ENCODE results near the gene NOS2. TPM values are rescaled to one million over a fixed set of nuclear protein-coding genes. Genes with fewer than 3 reads are reported as not detected.

The NOS2 gene
- total and polyA plus RNA-seq, 2 donors: 0.21 to 0.33 TPM

GRCh38 chr17:27782791-27783206, 17.5 kb downstream of the NOS2 start:
- Histone ChIP-seq H3K27ac (ENCODE audit: low read depth in 1 of 2, low read length in 1 of 2) (no peak overlapping the region), H3K4me1 (ENCODE audit: control insufficient read depth in 2 of 2, insufficient read depth in 2 of 2, low read length in 2 of 2) (no peaks in the 10 kb centered on the region), H3K36me3 (ENCODE audit: control insufficient read depth in 2 of 2, insufficient read depth in 2 of 2, low read length in 1 of 2) (no peaks in the 10 kb centered on the region), H3K4me3 (ENCODE audit: low read length in 2 of 2) (no peak overlapping the region), H3K9me3 (ENCODE audit: control insufficient read depth in 2 of 2, insufficient read depth in 1 of 2, low read length in 1 of 2) (no peaks in the 10 kb centered on the region), H3K27me3 (ENCODE audit: control insufficient read depth in 2 of 2, insufficient read depth in 1 of 2, low read length in 1 of 2) (no peaks in the 10 kb centered on the region)
- DNase-seq (ENCODE audit: low read depth in 6 of 9, low spot score in 9 of 9): no peak
- 69% methylated on average over 7 of the region's 7 CpGs for WGBS

- Histone ChIP-seq H3K27me3 (ENCODE audit: control insufficient read depth in 2 of 2, insufficient read depth in 1 of 2, low read length in 1 of 2) (no peaks in the 10 kb centered on the region), H3K4me1 (ENCODE audit: control insufficient read depth in 2 of 2, insufficient read depth in 2 of 2, low read length in 2 of 2) (no peaks in the 10 kb centered on the region), H3K36me3 (ENCODE audit: control insufficient read depth in 2 of 2, insufficient read depth in 2 of 2, low read length in 1 of 2) (no peaks in the 10 kb centered on the region), H3K9me3 (ENCODE audit: control insufficient read depth in 2 of 2, insufficient read depth in 1 of 2, low read length in 1 of 2) (no peaks in the 10 kb centered on the region), H3K27ac (ENCODE audit: low read depth in 1 of 2, low read length in 1 of 2) (no peak overlapping the region), H3K4me3 (ENCODE audit: low read length in 2 of 2) (no peak overlapping the region)
- DNase-seq (ENCODE audit: low read depth in 6 of 9, low spot score in 9 of 9): no peak
- 96% methylated on average over 20 of the region's 20 CpGs for WGBS
Observed at GRCh38 chr17:27780828-27781404, 19.4 kb downstream of the NOS2 start.

GRCh38 chr17:27780092-27780827, 20.1 kb downstream of the NOS2 start:
- Histone ChIP-seq H3K4me1 (ENCODE audit: control insufficient read depth in 2 of 2, insufficient read depth in 2 of 2, low read length in 2 of 2) (no peaks in the 10 kb centered on the region), H3K4me3 (ENCODE audit: low read length in 2 of 2) (no peak overlapping the region), H3K27me3 (ENCODE audit: control insufficient read depth in 2 of 2, insufficient read depth in 1 of 2, low read length in 1 of 2) (no peaks in the 10 kb centered on the region), H3K27ac (ENCODE audit: low read depth in 1 of 2, low read length in 1 of 2) (no peak overlapping the region), H3K9me3 (ENCODE audit: control insufficient read depth in 2 of 2, insufficient read depth in 1 of 2, low read length in 1 of 2) (no peaks in the 10 kb centered on the region), H3K36me3 (ENCODE audit: control insufficient read depth in 2 of 2, insufficient read depth in 2 of 2, low read length in 1 of 2) (no peaks in the 10 kb centered on the region)
- DNase-seq (ENCODE audit: low read depth in 6 of 9, low spot score in 9 of 9): no peak
- 93% methylated on average over 8 of the region's 8 CpGs for WGBS

- H3K36me3 ChIP-seq (ENCODE audit: control insufficient read depth in 2 of 2, insufficient read depth in 2 of 2, low read length in 1 of 2): no peaks in the 10 kb centered on the region
- no peak overlapping the region for H3K4me3 ChIP-seq (ENCODE audit: low read length in 2 of 2)
- 93% methylated on average over 4 of the region's 4 CpGs for WGBS
- no peak for DNase-seq (ENCODE audit: low read depth in 6 of 9, low spot score in 9 of 9)
- H3K27me3 ChIP-seq (ENCODE audit: control insufficient read depth in 2 of 2, insufficient read depth in 1 of 2, low read length in 1 of 2): no peaks in the 10 kb centered on the region
- H3K27ac ChIP-seq (ENCODE audit: low read depth in 1 of 2, low read length in 1 of 2): no peak overlapping the region
- H3K4me1 ChIP-seq (ENCODE audit: control insufficient read depth in 2 of 2, insufficient read depth in 2 of 2, low read length in 2 of 2): no peaks in the 10 kb centered on the region
- no peaks in the 10 kb centered on the region for H3K9me3 ChIP-seq (ENCODE audit: control insufficient read depth in 2 of 2, insufficient read depth in 1 of 2, low read length in 1 of 2)
Observed at GRCh38 chr17:27778183-27778582, 22.1 kb downstream of the NOS2 start.

GRCh38 chr17:27776882-27777624, 23.3 kb downstream of the NOS2 start:
- no peak for DNase-seq (ENCODE audit: low read depth in 6 of 9, low spot score in 9 of 9)
- Histone ChIP-seq H3K9me3 (ENCODE audit: control insufficient read depth in 2 of 2, insufficient read depth in 1 of 2, low read length in 1 of 2) (no peaks in the 10 kb centered on the region), H3K36me3 (ENCODE audit: control insufficient read depth in 2 of 2, insufficient read depth in 2 of 2, low read length in 1 of 2) (no peaks in the 10 kb centered on the region), H3K4me1 (ENCODE audit: control insufficient read depth in 2 of 2, insufficient read depth in 2 of 2, low read length in 2 of 2) (no peaks in the 10 kb centered on the region), H3K27me3 (ENCODE audit: control insufficient read depth in 2 of 2, insufficient read depth in 1 of 2, low read length in 1 of 2) (no peaks in the 10 kb centered on the region), H3K27ac (ENCODE audit: low read depth in 1 of 2, low read length in 1 of 2) (no peak overlapping the region), H3K4me3 (ENCODE audit: low read length in 2 of 2) (no peak overlapping the region)
- WGBS: 89% methylated on average over 11 of the region's 11 CpGs

- H3K4me1 ChIP-seq (ENCODE audit: control insufficient read depth in 2 of 2, insufficient read depth in 2 of 2, low read length in 2 of 2): no peaks in the 10 kb centered on the region
- H3K4me3 ChIP-seq (ENCODE audit: low read length in 2 of 2): no peak overlapping the region
- no peaks in the 10 kb centered on the region for H3K9me3 ChIP-seq (ENCODE audit: control insufficient read depth in 2 of 2, insufficient read depth in 1 of 2, low read length in 1 of 2)
- H3K27me3 ChIP-seq (ENCODE audit: control insufficient read depth in 2 of 2, insufficient read depth in 1 of 2, low read length in 1 of 2): no peaks in the 10 kb centered on the region
- no peak for DNase-seq (ENCODE audit: low read depth in 6 of 9, low spot score in 9 of 9)
- WGBS: 92% methylated on average over 9 of the region's 9 CpGs
- no peaks in the 10 kb centered on the region for H3K36me3 ChIP-seq (ENCODE audit: control insufficient read depth in 2 of 2, insufficient read depth in 2 of 2, low read length in 1 of 2)
- H3K27ac ChIP-seq (ENCODE audit: low read depth in 1 of 2, low read length in 1 of 2): no peak overlapping the region
Observed at GRCh38 chr17:27771586-27771985, 28.7 kb downstream of the NOS2 start.

GRCh38 chr17:27770877-27771276, 29.5 kb downstream of the NOS2 start:
- no peak for DNase-seq (ENCODE audit: low read depth in 6 of 9, low spot score in 9 of 9)
- H3K36me3 ChIP-seq (ENCODE audit: control insufficient read depth in 2 of 2, insufficient read depth in 2 of 2, low read length in 1 of 2): no peaks in the 10 kb centered on the region
- no peak overlapping the region for H3K27ac ChIP-seq (ENCODE audit: low read depth in 1 of 2, low read length in 1 of 2)
- H3K4me3 ChIP-seq (ENCODE audit: low read length in 2 of 2): no peak overlapping the region
- H3K4me1 ChIP-seq (ENCODE audit: control insufficient read depth in 2 of 2, insufficient read depth in 2 of 2, low read length in 2 of 2): no peaks in the 10 kb centered on the region
- H3K27me3 ChIP-seq (ENCODE audit: control insufficient read depth in 2 of 2, insufficient read depth in 1 of 2, low read length in 1 of 2): no peaks in the 10 kb centered on the region
- 96% methylated on average over 9 of the region's 9 CpGs for WGBS
- H3K9me3 ChIP-seq (ENCODE audit: control insufficient read depth in 2 of 2, insufficient read depth in 1 of 2, low read length in 1 of 2): no peaks in the 10 kb centered on the region

GRCh38 chr17:27768858-27769410, 31.4 kb downstream of the NOS2 start:
- 93% methylated on average over 11 of the region's 11 CpGs for WGBS
- Histone ChIP-seq H3K4me3 (ENCODE audit: low read length in 2 of 2) (no peak overlapping the region), H3K27me3 (ENCODE audit: control insufficient read depth in 2 of 2, insufficient read depth in 1 of 2, low read length in 1 of 2) (no peaks in the 10 kb centered on the region), H3K4me1 (ENCODE audit: control insufficient read depth in 2 of 2, insufficient read depth in 2 of 2, low read length in 2 of 2) (no peaks in the 10 kb centered on the region), H3K27ac (ENCODE audit: low read depth in 1 of 2, low read length in 1 of 2) (no peak overlapping the region), H3K36me3 (ENCODE audit: control insufficient read depth in 2 of 2, insufficient read depth in 2 of 2, low read length in 1 of 2) (no peaks in the 10 kb centered on the region), H3K9me3 (ENCODE audit: control insufficient read depth in 2 of 2, insufficient read depth in 1 of 2, low read length in 1 of 2) (no peaks in the 10 kb centered on the region)
- no peak for DNase-seq (ENCODE audit: low read depth in 6 of 9, low spot score in 9 of 9)

GRCh38 chr17:27766438-27766837, 33.9 kb downstream of the NOS2 start:
- H3K27me3 ChIP-seq (ENCODE audit: control insufficient read depth in 2 of 2, insufficient read depth in 1 of 2, low read length in 1 of 2): no peaks in the 10 kb centered on the region
- no peaks in the 10 kb centered on the region for H3K4me1 ChIP-seq (ENCODE audit: control insufficient read depth in 2 of 2, insufficient read depth in 2 of 2, low read length in 2 of 2)
- H3K36me3 ChIP-seq (ENCODE audit: control insufficient read depth in 2 of 2, insufficient read depth in 2 of 2, low read length in 1 of 2): no peaks in the 10 kb centered on the region
- H3K4me3 ChIP-seq (ENCODE audit: low read length in 2 of 2): no peak overlapping the region
- DNase-seq (ENCODE audit: low read depth in 6 of 9, low spot score in 9 of 9): no peak
- H3K9me3 ChIP-seq (ENCODE audit: control insufficient read depth in 2 of 2, insufficient read depth in 1 of 2, low read length in 1 of 2): no peaks in the 10 kb centered on the region
- no peak overlapping the region for H3K27ac ChIP-seq (ENCODE audit: low read depth in 1 of 2, low read length in 1 of 2)
- WGBS: 87% methylated on average over 12 of the region's 12 CpGs
